ENCODE results near the gene LAMTOR5.

The LAMTOR5 gene

GRCh38 chr1:110385369-110385768 is 22.1 kb downstream of the LAMTOR5 start:
- no peak for DNase-seq

- no peak for DNase-seq
Measured at GRCh38 chr1:110384581-110385321, 22.7 kb downstream of the LAMTOR5 start.

GRCh38 chr1:110383251-110383990 is 24.1 kb downstream of the LAMTOR5 start:
- no peak for DNase-seq

GRCh38 chr1:110380672-110381283 is 26.7 kb downstream of the LAMTOR5 start:
- no peak for DNase-seq

- DNase-seq: no peak
Measured at GRCh38 chr1:110375490-110375889, 32.0 kb downstream of the LAMTOR5 start.

GRCh38 chr1:110370827-110371226 is 36.7 kb downstream of the LAMTOR5 start:
- DNase-seq: no peak

- no peak for DNase-seq
Measured at GRCh38 chr1:110364221-110364620, 43.3 kb downstream of the LAMTOR5 start.

- DNase-seq: no peak
Measured at GRCh38 chr1:110361856-110362255, 45.6 kb downstream of the LAMTOR5 start.

GRCh38 chr1:110360431-110360830 is 47.1 kb downstream of the LAMTOR5 start:
- no peak for DNase-seq

GRCh38 chr1:110356379-110356778 is 51.1 kb downstream of the LAMTOR5 start:
- no peak for DNase-seq

- DNase-seq: no peak
Measured at GRCh38 chr1:110355321-110355720, 52.2 kb downstream of the LAMTOR5 start.
